ENCODE data around the gene HM13. TPM values are rescaled to one million over a fixed set of nuclear protein-coding genes. Genes with fewer than 3 reads are reported as not detected.

The HM13 gene
- total and polyA plus RNA-seq, 2 of the 13 experiments (the other 11 are each of a cell fraction or from before 2014, with no cell fraction given), result 118 to 243 TPM

DNA sequence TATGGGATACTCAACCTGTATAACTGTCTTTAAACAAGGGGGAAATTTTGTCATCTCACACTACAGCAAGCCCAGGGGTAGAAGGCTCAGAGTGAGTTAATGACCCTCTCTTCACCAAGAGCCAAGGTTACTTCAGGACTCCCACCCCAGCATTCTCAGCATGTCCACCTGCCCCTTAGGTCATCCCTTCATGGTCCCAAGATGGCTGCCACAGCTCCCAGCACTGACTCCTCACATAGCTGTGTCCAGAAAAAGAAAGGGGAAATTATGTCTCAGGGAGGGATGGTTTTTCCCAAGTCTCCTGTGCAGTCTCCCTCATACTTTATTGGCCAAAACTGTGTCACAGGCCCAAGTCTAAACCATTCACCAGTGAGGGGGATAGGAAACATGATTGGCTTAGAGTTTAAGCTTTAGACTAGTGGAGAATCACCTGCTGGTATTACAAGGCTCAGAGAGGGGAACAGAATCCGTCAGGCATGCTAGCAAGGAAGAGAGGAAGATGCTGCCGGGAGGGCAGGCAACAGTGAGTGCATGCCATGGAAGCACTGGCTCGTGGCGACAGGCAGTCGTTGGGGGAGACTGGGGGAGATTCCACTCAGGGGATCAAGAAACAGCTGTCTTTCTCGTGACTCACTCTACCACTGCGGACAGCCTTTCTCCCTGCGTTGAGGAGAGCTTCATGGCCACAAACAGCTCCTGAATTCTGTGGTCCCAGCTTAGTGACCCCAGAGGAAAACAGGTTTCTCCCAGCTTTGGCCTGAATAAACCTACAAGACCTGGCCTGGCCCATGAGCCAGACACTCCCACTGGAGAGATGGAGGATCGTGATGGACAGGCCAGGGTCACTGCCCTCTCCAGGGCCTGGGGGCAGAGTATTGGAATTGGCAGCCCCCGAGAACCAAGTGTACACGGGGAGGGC lies 37.2 kb downstream of the HM13 start (continued):
- TF ChIP-seq, protein P1, sequence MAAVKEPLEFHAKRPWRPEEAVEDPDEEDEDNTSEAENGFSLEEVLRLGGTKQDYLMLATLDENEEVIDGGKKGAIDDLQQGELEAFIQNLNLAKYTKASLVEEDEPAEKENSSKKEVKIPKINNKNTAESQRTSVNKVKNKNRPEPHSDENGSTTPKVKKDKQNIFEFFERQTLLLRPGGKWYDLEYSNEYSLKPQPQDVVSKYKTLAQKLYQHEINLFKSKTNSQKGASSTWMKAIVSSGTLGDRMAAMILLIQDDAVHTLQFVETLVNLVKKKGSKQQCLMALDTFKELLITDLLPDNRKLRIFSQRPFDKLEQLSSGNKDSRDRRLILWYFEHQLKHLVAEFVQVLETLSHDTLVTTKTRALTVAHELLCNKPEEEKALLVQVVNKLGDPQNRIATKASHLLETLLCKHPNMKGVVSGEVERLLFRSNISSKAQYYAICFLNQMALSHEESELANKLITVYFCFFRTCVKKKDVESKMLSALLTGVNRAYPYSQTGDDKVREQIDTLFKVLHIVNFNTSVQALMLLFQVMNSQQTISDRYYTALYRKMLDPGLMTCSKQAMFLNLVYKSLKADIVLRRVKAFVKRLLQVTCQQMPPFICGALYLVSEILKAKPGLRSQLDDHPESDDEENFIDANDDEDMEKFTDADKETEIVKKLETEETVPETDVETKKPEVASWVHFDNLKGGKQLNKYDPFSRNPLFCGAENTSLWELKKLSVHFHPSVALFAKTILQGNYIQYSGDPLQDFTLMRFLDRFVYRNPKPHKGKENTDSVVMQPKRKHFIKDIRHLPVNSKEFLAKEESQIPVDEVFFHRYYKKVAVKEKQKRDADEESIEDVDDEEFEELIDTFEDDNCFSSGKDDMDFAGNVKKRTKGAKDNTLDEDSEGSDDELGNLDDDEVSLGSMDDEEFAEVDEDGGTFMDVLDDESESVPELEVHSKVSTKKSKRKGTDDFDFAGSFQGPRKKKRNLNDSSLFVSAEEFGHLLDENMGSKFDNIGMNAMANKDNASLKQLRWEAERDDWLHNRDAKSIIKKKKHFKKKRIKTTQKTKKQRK (IDR thresholded peaks at IDR 0.05; ENCODE audit: low read length), result no peak
- TF ChIP-seq ELF3 (CRISPR knock-in tag; IDR thresholded peaks at IDR 0.05) (no peak), YY1 (IDR thresholded peaks at IDR 0.05; ENCODE audit: insufficient read depth, insufficient replicate concordance, low read depth, low read length) (peak; percentile 35), RAD21 (CRISPR knock-in tag; IDR thresholded peaks at IDR 0.05) (no peak), REXO4 (CRISPR knock-in tag; IDR thresholded peaks at IDR 0.05; ENCODE audit: borderline replicate concordance) (peak; percentile 16; the same call in 1 of the 2 replicates), DNMT3B (CRISPR knock-in tag; conservative IDR thresholded peaks at IDR 0.05) (no peak), ZBTB42 (CRISPR knock-in tag; IDR thresholded peaks at IDR 0.05) (no peak), ZNF557 (CRISPR knock-in tag; IDR thresholded peaks at IDR 0.05) (no peak), IRX3 (CRISPR knock-in tag; IDR thresholded peaks at IDR 0.05; ENCODE audit: borderline replicate concordance, low read depth) (no peak), GLI4 (CRISPR knock-in tag; IDR thresholded peaks at IDR 0.05; ENCODE audit: borderline replicate concordance) (no peak), JUN (CRISPR knock-in tag; IDR thresholded peaks at IDR 0.05) (no peak), SRSF9 (IDR thresholded peaks at IDR 0.05; ENCODE audit: borderline replicate concordance, insufficient read depth, low read depth, low read length, poor library complexity, severe bottlenecking) (no peak), ZSCAN21 (CRISPR knock-in tag; IDR thresholded peaks at IDR 0.05; ENCODE audit: borderline replicate concordance) (no peak), POLR2AphosphoS5 (IDR thresholded peaks at IDR 0.05; ENCODE audit: low read depth, low read length) (peak; percentile 37; the same call in 1 of the 2 replicates), ZNF878 (CRISPR knock-in tag; IDR thresholded peaks at IDR 0.05) (no peak), POLR2A (IDR thresholded peaks at IDR 0.05; ENCODE audit: insufficient read depth in 1 of 2, low read depth in 2 of 2, low read length in 2 of 2) (peak in 1 of 2 experiments; percentile 42; a peak in 1 of 4 replicates)
- TF ChIP-seq, protein P2, sequence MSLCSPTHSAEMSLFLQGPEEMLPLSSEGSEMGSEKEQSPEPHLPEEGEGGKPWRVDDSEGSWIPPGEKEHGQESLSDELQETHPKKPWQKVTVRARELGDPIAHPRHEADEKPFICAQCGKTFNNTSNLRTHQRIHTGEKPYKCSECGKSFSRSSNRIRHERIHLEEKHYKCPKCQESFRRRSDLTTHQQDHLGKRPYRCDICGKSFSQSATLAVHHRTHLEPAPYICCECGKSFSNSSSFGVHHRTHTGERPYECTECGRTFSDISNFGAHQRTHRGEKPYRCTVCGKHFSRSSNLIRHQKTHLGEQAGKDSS (CRISPR knock-in tag; IDR thresholded peaks at IDR 0.05; ENCODE audit: borderline replicate concordance, low read depth), result no peak
- TF ChIP-seq, protein P3, sequence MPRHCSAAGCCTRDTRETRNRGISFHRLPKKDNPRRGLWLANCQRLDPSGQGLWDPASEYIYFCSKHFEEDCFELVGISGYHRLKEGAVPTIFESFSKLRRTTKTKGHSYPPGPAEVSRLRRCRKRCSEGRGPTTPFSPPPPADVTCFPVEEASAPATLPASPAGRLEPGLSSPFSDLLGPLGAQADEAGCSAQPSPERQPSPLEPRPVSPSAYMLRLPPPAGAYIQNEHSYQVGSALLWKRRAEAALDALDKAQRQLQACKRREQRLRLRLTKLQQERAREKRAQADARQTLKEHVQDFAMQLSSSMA (CRISPR knock-in tag; IDR thresholded peaks at IDR 0.05), result no peak
- TF ChIP-seq, protein P4, sequence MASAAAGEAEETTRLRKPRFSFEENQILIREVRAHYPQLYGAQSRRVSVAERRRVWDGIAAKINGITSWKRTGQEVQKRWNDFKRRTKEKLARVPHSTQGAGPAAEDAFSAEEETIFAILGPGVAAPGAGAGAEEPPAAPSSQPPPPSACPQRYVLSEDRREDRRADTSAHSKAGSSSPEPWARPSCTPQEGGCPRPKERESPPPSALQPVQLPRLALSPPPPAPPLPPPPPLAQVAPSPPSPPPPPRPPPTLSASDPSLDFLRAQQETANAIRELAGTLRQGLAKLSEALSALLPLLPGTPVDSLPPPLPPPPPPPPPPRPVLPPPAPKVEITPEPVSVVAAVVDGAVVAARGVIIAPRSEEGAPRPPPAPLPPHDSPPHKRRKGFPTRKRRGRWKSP (CRISPR knock-in tag; IDR thresholded peaks at IDR 0.05), result no peak
- TF ChIP-seq, protein P5, sequence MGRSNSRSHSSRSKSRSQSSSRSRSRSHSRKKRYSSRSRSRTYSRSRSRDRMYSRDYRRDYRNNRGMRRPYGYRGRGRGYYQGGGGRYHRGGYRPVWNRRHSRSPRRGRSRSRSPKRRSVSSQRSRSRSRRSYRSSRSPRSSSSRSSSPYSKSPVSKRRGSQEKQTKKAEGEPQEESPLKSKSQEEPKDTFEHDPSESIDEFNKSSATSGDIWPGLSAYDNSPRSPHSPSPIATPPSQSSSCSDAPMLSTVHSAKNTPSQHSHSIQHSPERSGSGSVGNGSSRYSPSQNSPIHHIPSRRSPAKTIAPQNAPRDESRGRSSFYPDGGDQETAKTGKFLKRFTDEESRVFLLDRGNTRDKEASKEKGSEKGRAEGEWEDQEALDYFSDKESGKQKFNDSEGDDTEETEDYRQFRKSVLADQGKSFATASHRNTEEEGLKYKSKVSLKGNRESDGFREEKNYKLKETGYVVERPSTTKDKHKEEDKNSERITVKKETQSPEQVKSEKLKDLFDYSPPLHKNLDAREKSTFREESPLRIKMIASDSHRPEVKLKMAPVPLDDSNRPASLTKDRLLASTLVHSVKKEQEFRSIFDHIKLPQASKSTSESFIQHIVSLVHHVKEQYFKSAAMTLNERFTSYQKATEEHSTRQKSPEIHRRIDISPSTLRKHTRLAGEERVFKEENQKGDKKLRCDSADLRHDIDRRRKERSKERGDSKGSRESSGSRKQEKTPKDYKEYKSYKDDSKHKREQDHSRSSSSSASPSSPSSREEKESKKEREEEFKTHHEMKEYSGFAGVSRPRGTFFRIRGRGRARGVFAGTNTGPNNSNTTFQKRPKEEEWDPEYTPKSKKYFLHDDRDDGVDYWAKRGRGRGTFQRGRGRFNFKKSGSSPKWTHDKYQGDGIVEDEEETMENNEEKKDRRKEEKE (IDR thresholded peaks at IDR 0.05), result no peak

Data from HepG2 (cell line).